Neuronal stem cell (in vitro differentiated cells): Measurements from ENCODE around the gene RPGRIP1L.

Experiments
- DNase-seq: peaks from one replicate; pipeline ENCODE4 v3.0.0-alpha.2; 2013; ENCODE audit warnings: low spot score
- H2AFZ ChIP-seq: one replicate; pipeline ENCODE4 v1.6.1; 2013; ENCODE audit warnings: mild to moderate bottlenecking, low read length, inconsistent platforms
- H2AK5ac ChIP-seq: 2 replicates; pipeline ENCODE4 v1.6.1; 2013; ENCODE audit warnings: low read depth, mild to moderate bottlenecking, inconsistent platforms, low read length, moderate library complexity, mixed read lengths
- H2BK120ac ChIP-seq: 2 replicates; pipeline ENCODE4 v1.6.1; 2013; ENCODE audit warnings: low read depth, mild to moderate bottlenecking, inconsistent platforms, low read length, moderate library complexity, mixed read lengths
- H2BK12ac ChIP-seq: one replicate; pipeline ENCODE4 v1.6.1; 2013; ENCODE audit warnings: low read length, inconsistent platforms
- H2BK15ac ChIP-seq: 2 replicates; pipeline ENCODE4 v1.6.1; 2013; ENCODE audit warnings: mild to moderate bottlenecking, low read length, inconsistent platforms, mixed read lengths
- H2BK5ac ChIP-seq: one replicate; pipeline ENCODE4 v1.6.1; 2013; ENCODE audit warnings: inconsistent platforms, mild to moderate bottlenecking, low read length, moderate library complexity
- H3K14ac ChIP-seq: one replicate; pipeline ENCODE4 v1.6.1; 2013; ENCODE audit warnings: low read length, inconsistent platforms
- H3K18ac ChIP-seq: 2 replicates; pipeline ENCODE4 v1.6.1; 2013; ENCODE audit warnings: low read length, inconsistent platforms
- H3K23ac ChIP-seq: 2 replicates; pipeline ENCODE4 v1.6.1; 2013; ENCODE audit warnings: low read depth, mild to moderate bottlenecking, mixed read lengths, low read length, inconsistent platforms; ENCODE audit not compliant: poor library complexity
- H3K27ac ChIP-seq: replicated peaks from 3 replicates; pipeline ENCODE4 v1.5.1; 2013; ENCODE audit warnings: low read length, inconsistent platforms
- H3K27me3 ChIP-seq, 3 experiments: 2 replicates each; pipeline ENCODE4 v1.6.1; 2013; ENCODE audit warnings: low read length in 3 of 3, mild to moderate bottlenecking in 2 of 3, inconsistent platforms in 1 of 3, low read depth in 1 of 3, mixed read lengths in 1 of 3, moderate library complexity in 1 of 3; ENCODE audit not compliant: control insufficient read depth in 3 of 3, insufficient read depth in 3 of 3
- H3K36me3 ChIP-seq, 2 donors: replicated peaks in 1 of 2; 2 replicates each; pipeline ENCODE4 v1.6.1; 2013; ENCODE audit warnings: low read length in 2 of 2; ENCODE audit not compliant: control insufficient read depth in 2 of 2, insufficient read depth in 2 of 2
- H3K4ac ChIP-seq: 2 replicates; pipeline ENCODE4 v1.6.1; 2013; ENCODE audit warnings: inconsistent platforms, mild to moderate bottlenecking, low read length, moderate library complexity
- H3K4me1 ChIP-seq, 2 donors: 1 replicate in 1 of 2; 2 replicates in 1 of 2; pipeline ENCODE4 v1.6.1; 2013; ENCODE audit warnings: low read length in 2 of 2, low read depth in 1 of 2; ENCODE audit not compliant: control insufficient read depth in 2 of 2, insufficient read depth in 1 of 2
- H3K4me2 ChIP-seq: one replicate; pipeline ENCODE4 v1.6.1; 2013; ENCODE audit warnings: mild to moderate bottlenecking, low read length, inconsistent platforms; ENCODE audit not compliant: insufficient read depth, poor library complexity, severe bottlenecking
- H3K4me3 ChIP-seq, 2 donors: 2 replicates each; pipeline ENCODE4 v1.5.1; 2013; ENCODE audit warnings: low read length in 2 of 2, mild to moderate bottlenecking in 2 of 2, inconsistent platforms in 1 of 2, moderate library complexity in 1 of 2
- H3K79me1 ChIP-seq: one replicate; pipeline ENCODE4 v1.6.1; 2013; ENCODE audit warnings: low read depth, mild to moderate bottlenecking, inconsistent platforms, low read length, moderate library complexity
- H3K9ac ChIP-seq: one replicate; pipeline ENCODE4 v1.6.1; 2013; ENCODE audit warnings: mild to moderate bottlenecking, low read depth, low read length, inconsistent platforms; ENCODE audit not compliant: poor library complexity
- H3K9me3 ChIP-seq, 2 donors: replicated peaks in 1 of 2; 2 replicates each; pipeline versions ENCODE3 to v1.6.1; 2013; ENCODE audit warnings: low read length in 2 of 2, mild to moderate bottlenecking in 2 of 2, inconsistent platforms in 1 of 2, low read depth in 1 of 2, mixed read lengths in 1 of 2, moderate library complexity in 1 of 2; ENCODE audit not compliant: control insufficient read depth in 2 of 2, insufficient read depth in 1 of 2
- H4K8ac ChIP-seq: one replicate; pipeline ENCODE4 v1.6.1; 2013; ENCODE audit warnings: low read depth, mild to moderate bottlenecking, inconsistent platforms, low read length, moderate library complexity
- H4K91ac ChIP-seq: one replicate; pipeline ENCODE4 v1.6.1; 2013; ENCODE audit warnings: low read length, low read depth, mild to moderate bottlenecking, inconsistent platforms; ENCODE audit not compliant: poor library complexity
- WGBS, 2 donors: extraction: QIAGEN DNeasy Blood & Tissue Kit; methylation state at CpG; one replicate each; pipeline ENCODE4 v1.1.7; 2013; ENCODE audit warnings: missing lambda C conversion rate in 2 of 2, mixed read lengths in 1 of 2; ENCODE audit not compliant: insufficient read length in 2 of 2, insufficient replicate concordance in 1 of 2; ENCODE audit errors: extremely low coverage in 2 of 2; 5-methylcytosine and 5-hydroxymethylcytosine counted together

Gene RPGRIP1L

DNA sequence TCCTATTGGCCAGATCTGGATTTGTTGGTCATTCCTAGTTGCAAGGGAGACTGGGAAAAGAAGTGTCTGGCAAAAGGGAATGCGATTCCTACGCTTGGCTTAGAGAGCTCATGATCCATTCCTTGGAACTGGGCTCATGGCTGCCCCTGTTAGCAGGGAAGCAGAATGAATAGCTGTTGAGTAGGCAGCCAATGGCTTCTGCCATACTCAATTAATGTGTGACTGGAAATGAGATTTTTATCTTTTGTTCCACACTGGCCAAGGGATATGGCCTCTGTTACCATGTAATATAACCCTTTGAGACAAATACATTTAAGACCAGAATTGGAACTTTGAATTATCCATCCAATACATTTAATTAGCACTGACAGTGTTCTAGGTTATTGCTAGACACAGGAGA, 31.2 kb upstream of the RPGRIP1L start:
- no peak for DNase-seq
- Histone ChIP-seq H3K23ac (no peak overlapping the region), H3K9ac (no peak overlapping the region), H3K4me1 (peaks cover 0 to 3% of the 10 kb centered on the region in 2 donors), H4K8ac (no peak overlapping the region), H3K27ac (no peak overlapping the region), H4K91ac (no peak overlapping the region), H2BK120ac (no peak overlapping the region), H3K4me2 (no peak overlapping the region), H2BK5ac (no peak overlapping the region), H3K79me1 (peaks cover 2% of the 10 kb centered on the region), H2AFZ (no peak overlapping the region), H3K14ac (no peak overlapping the region), H3K27me3 (no peaks in the 10 kb centered on the region), H3K18ac (no peak overlapping the region), H3K36me3 (no peaks in the 10 kb centered on the region), H2BK15ac (no peak overlapping the region), H3K4ac (no peak overlapping the region), H2AK5ac (no peak overlapping the region), H2BK12ac (no peak overlapping the region), H3K9me3 (no peaks in the 10 kb centered on the region), H3K4me3 (no peak overlapping the region)
- WGBS, 2 donors, result no CpG with 5 or more reads among the region's 2 CpGs

DNA sequence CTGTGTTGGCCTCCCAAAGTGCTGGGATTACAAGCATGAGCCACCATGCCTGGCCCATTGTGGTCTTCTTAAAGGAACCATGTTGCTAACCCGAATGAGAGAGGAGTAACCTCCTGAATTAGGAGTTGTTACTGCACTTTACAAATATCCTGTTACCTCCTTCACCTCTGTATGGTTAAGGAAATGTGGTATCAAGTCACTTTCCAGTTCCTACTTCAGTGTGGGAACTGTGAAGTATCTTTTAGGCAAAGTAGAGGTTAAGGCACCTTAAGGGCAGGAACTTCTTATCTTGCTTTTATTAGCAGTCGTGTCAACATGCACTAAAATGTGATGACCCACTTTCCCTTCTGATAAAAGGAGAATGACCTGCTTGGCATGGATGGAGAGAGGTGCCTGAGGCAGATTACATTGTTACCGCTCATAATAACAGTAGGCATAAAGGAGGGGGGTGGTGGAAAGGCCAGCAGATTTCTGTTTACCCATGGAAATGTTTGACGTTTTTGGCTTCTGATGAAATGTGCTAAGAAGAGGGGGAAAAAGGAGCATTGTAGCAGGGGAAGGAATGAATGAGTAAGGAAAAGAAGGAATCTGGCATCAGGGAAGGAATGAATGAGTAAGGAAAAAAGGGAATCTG, 28.8 kb upstream of the RPGRIP1L start:
- no peak overlapping the region for H3K18ac ChIP-seq
- no peak overlapping the region for H3K4me3 ChIP-seq
- no peak for DNase-seq
- no peak overlapping the region for H2BK5ac ChIP-seq
- H3K4ac ChIP-seq, result no peak overlapping the region
- H3K9me3 ChIP-seq, result peaks cover 0 to 3% of the 10 kb centered on the region in 2 donors
- no peak overlapping the region for H2AFZ ChIP-seq
- no peaks in the 10 kb centered on the region for H3K36me3 ChIP-seq
- no peak overlapping the region for H2BK15ac ChIP-seq
- H2BK12ac ChIP-seq, result no peak overlapping the region
- no peak overlapping the region for H3K27ac ChIP-seq
- no peak overlapping the region for H2AK5ac ChIP-seq
- H3K27me3 ChIP-seq, result no peaks in the 10 kb centered on the region
- no peak overlapping the region for H4K91ac ChIP-seq
- H3K14ac ChIP-seq, result no peak overlapping the region
- no peak overlapping the region for H3K4me2 ChIP-seq
- peaks cover 2% of the 10 kb centered on the region for H3K79me1 ChIP-seq
- H4K8ac ChIP-seq, result no peak overlapping the region
- H3K9ac ChIP-seq, result no peak overlapping the region
- H2BK120ac ChIP-seq, result no peak overlapping the region
- H3K4me1 ChIP-seq, result peaks cover 0 to 5% of the 10 kb centered on the region in 2 donors
- no peak overlapping the region for H3K23ac ChIP-seq
- no CpG with 5 or more reads among the region's 4 CpGs for WGBS, 2 donors

DNA sequence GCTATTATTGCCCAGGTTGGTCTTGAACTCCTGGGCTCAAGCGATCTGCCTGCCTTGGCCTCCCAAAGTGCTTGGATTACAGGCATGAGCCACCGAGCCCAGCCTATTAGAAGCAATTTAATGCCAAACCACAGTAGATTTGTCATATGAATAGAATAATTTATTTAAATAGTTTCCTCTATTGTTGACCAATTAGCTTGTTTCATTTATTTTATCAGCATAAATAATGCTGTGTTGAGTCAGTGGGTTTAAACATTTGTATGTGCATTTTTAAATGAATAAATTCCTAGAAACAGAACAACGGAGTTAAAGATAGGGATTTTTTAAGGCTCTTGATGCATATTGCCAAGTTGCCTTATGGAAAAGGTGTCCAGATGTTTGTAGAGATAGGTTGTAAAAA, 27.0 kb upstream of the RPGRIP1L start:
- Histone ChIP-seq H3K9me3 (peaks cover 0 to 3% of the 10 kb centered on the region in 2 donors), H3K79me1 (peaks cover 2% of the 10 kb centered on the region), H2BK12ac (no peak overlapping the region), H4K91ac (no peak overlapping the region), H4K8ac (no peak overlapping the region), H3K4me3 (no peak overlapping the region), H3K4me1 (peaks cover 8 to 17% of the 10 kb centered on the region in 2 donors), H3K27me3 (no peaks in the 10 kb centered on the region), H3K36me3 (no peaks in the 10 kb centered on the region), H2AK5ac (no peak overlapping the region), H3K14ac (no peak overlapping the region), H3K23ac (no peak overlapping the region), H3K4me2 (no peak overlapping the region), H3K18ac (no peak overlapping the region), H3K27ac (no peak overlapping the region), H3K9ac (no peak overlapping the region), H2BK120ac (no peak overlapping the region), H2BK5ac (no peak overlapping the region), H3K4ac (no peak overlapping the region), H2AFZ (no peak overlapping the region), H2BK15ac (no peak overlapping the region)
- WGBS, 2 donors, result no CpG with 5 or more reads among the region's 3 CpGs
- no peak for DNase-seq

DNA sequence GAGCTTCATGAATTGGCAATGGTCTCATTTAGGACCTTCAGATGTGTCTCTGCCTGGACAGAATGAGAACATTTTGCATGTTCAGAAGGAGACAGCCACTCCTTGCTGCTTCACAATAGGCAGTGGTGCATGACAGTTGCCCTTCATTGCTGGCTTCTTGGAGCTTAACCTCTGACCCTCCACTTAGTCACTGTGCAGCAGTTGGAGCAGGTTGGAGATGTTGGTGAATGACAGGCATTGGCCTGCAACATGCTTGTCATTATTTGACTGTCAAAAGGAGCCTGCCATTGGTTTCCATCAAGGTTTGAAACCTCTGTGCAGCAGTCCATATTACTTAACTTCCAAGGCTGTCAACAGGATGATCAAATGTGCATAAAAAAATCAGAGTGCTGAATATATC, 23.0 kb upstream of the RPGRIP1L start:
- peak; percentile 29 for DNase-seq
- H3K4me3 ChIP-seq, result no peak overlapping the region

More for the DNA sequence above, 23.0 kb upstream of the RPGRIP1L start:
- no peak overlapping the region for H3K9ac ChIP-seq
- H4K8ac ChIP-seq, result no peak overlapping the region
- H3K4me2 ChIP-seq, result no peak overlapping the region
- H3K36me3 ChIP-seq, result no peaks in the 10 kb centered on the region
- no peak overlapping the region for H2AFZ ChIP-seq
- no peak overlapping the region for H2AK5ac ChIP-seq
- peaks cover 8 to 30% of the 10 kb centered on the region in 2 donors for H3K4me1 ChIP-seq
- H3K9me3 ChIP-seq, result peaks cover 0 to 3% of the 10 kb centered on the region in 2 donors
- H2BK120ac ChIP-seq, result no peak overlapping the region
- no peak overlapping the region for H2BK15ac ChIP-seq
- H3K18ac ChIP-seq, result no peak overlapping the region
- H3K27ac ChIP-seq, result no peak overlapping the region
- H2BK12ac ChIP-seq, result no peak overlapping the region
- no peak overlapping the region for H3K23ac ChIP-seq
- H3K79me1 ChIP-seq, result no peaks in the 10 kb centered on the region
- H4K91ac ChIP-seq, result no peak overlapping the region
- no peak overlapping the region for H3K4ac ChIP-seq
- H3K27me3 ChIP-seq, result no peaks in the 10 kb centered on the region
- no peak overlapping the region for H3K14ac ChIP-seq
- no peak overlapping the region for H2BK5ac ChIP-seq
